IMR-90 (cell line): ENCODE measurements around the gene GPBAR1. TPM values are rescaled to one million over a fixed set of nuclear protein-coding genes. Genes with fewer than 3 reads are reported as not detected.

Experiments
- ATAC-seq: fragments of 200-7000 bp; cut with Tn5 transposase; 2 replicates; pipeline ENCODE4 v1.9.1; 2020; ENCODE audit warnings: low read depth, mild to moderate bottlenecking, moderate library complexity
- BruUV-seq: library from RNA; stranded (reverse); fragments of 400-500 nt; replicated peaks from 2 replicates; lab custom pipeline; 2021; lab: Mats Ljungman, UMichigan
- CTCF ChIA-PET: fragments of 300-600 bp; formaldehyde crosslinking; extraction: SDS; loops from one replicate; lab custom pipeline; 2021; ENCODE audit warnings: antibody characterized with exemption; lab: Yijun Ruan, JAX
- POLR2A ChIA-PET: fragments of 300-600 bp; sonication (Branson Sonifier 250); formaldehyde crosslinking; loops from one replicate; lab custom pipeline; 2022; ENCODE audit warnings: antibody characterized with exemption; ENCODE audit not compliant: unreplicated experiment; lab: Charles Lee
- DNase-seq: peaks from one replicate; pipeline ENCODE4 v3.0.0; 2013
- H2AFZ ChIP-seq: replicated peaks from 2 replicates; pipeline ENCODE3; 2013; ENCODE audit warnings: low read length, mild to moderate bottlenecking; ENCODE audit not compliant: poor library complexity
- H2AK5ac ChIP-seq: 2 replicates; pipeline ENCODE4 v1.6.1; 2013; ENCODE audit warnings: low read depth, low read length, inconsistent platforms
- H2AK9ac ChIP-seq: replicated peaks from 2 replicates; pipeline ENCODE3; 2013; ENCODE audit warnings: mild to moderate bottlenecking, low read depth, low read length, moderate library complexity; ENCODE audit not compliant: poor library complexity
- H2BK120ac ChIP-seq: 2 replicates; pipeline ENCODE4 v1.6.1; 2013; ENCODE audit warnings: low read depth, low read length, inconsistent platforms
- H2BK15ac ChIP-seq: 3 replicates; pipeline ENCODE4 v1.6.1; 2013; ENCODE audit warnings: low read depth, low read length, inconsistent platforms
- H2BK20ac ChIP-seq: 2 replicates; pipeline ENCODE4 v1.6.1; 2013; ENCODE audit warnings: low read depth, mild to moderate bottlenecking, inconsistent platforms, low read length, moderate library complexity
- H2BK5ac ChIP-seq: 2 replicates; pipeline ENCODE4 v1.6.1; 2013; ENCODE audit warnings: mild to moderate bottlenecking, low read depth, low read length, inconsistent platforms; ENCODE audit not compliant: poor library complexity, severe bottlenecking
- H3K14ac ChIP-seq: replicated peaks from 2 replicates; pipeline ENCODE4 v1.6.1; 2013; ENCODE audit warnings: low read depth, low read length, inconsistent platforms
- H3K18ac ChIP-seq: 2 replicates; pipeline ENCODE4 v1.6.1; 2013; ENCODE audit warnings: low read depth, low read length, control low read depth
- H3K23ac ChIP-seq: 2 replicates; pipeline ENCODE4 v1.6.1; 2013; ENCODE audit warnings: low read depth, low read length, inconsistent platforms
- H3K27ac ChIP-seq: 2 replicates; pipeline ENCODE4 v1.5.1; 2013; ENCODE audit warnings: mild to moderate bottlenecking, control low read depth, low read length; ENCODE audit not compliant: insufficient read depth
- H3K27me3 ChIP-seq: 2 replicates; pipeline ENCODE4 v1.6.1; 2013; ENCODE audit warnings: low read length; ENCODE audit not compliant: control insufficient read depth, insufficient read depth
- H3K36me3 ChIP-seq: 2 replicates; pipeline ENCODE4 v1.6.1; 2013; ENCODE audit warnings: low read length, mixed read lengths; ENCODE audit not compliant: control insufficient read depth, insufficient read depth
- H3K4ac ChIP-seq: 2 replicates; pipeline ENCODE4 v1.6.1; 2013; ENCODE audit warnings: low read depth, low read length, inconsistent platforms
- H3K4me1 ChIP-seq: 2 replicates; pipeline ENCODE4 v1.6.1; 2013; ENCODE audit warnings: low read length, mixed read lengths; ENCODE audit not compliant: control insufficient read depth, insufficient read depth
- H3K4me2 ChIP-seq: 2 replicates; pipeline ENCODE4 v1.6.1; 2013; ENCODE audit warnings: low read depth, mild to moderate bottlenecking, control low read depth, low read length, moderate library complexity
- H3K4me3 ChIP-seq: 2 replicates; pipeline ENCODE4 v1.5.1; 2013; ENCODE audit warnings: low read depth, mild to moderate bottlenecking, control low read depth, low read length, moderate library complexity; ENCODE audit not compliant: insufficient read depth
- H3K56ac ChIP-seq: 2 replicates; pipeline ENCODE4 v1.6.1; 2013; ENCODE audit warnings: low read length, inconsistent platforms; ENCODE audit not compliant: insufficient read depth; ENCODE audit errors: extremely low read depth
- H3K79me1 ChIP-seq, 2 experiments: 2 replicates each; pipeline ENCODE4 v1.6.1; 2013; ENCODE audit warnings: low read length in 2 of 2, inconsistent platforms in 1 of 2, low read depth in 1 of 2
- H3K9ac ChIP-seq: 2 replicates; pipeline ENCODE4 v1.6.1; 2013; ENCODE audit warnings: low read depth, low read length, control low read depth
- H3K9me1 ChIP-seq: 2 replicates; pipeline ENCODE4 v1.6.1; 2013; ENCODE audit warnings: low read length, inconsistent platforms; ENCODE audit not compliant: insufficient read depth
- H3K9me3 ChIP-seq: 2 replicates; pipeline ENCODE4 v1.6.1; 2013; ENCODE audit warnings: low read length; ENCODE audit not compliant: control insufficient read depth, insufficient read depth
- H4K20me1 ChIP-seq: 2 replicates; pipeline ENCODE4 v1.6.1; 2013; ENCODE audit warnings: low read length, inconsistent platforms; ENCODE audit not compliant: insufficient read depth
- H4K5ac ChIP-seq: 2 replicates; pipeline ENCODE4 v1.6.1; 2013; ENCODE audit warnings: mild to moderate bottlenecking, low read depth, low read length, control low read depth
- H4K8ac ChIP-seq, 2 experiments: 2 replicates each; pipeline ENCODE4 v1.6.1; 2013; ENCODE audit warnings: low read depth in 2 of 2, low read length in 2 of 2, control low read depth in 1 of 2, inconsistent platforms in 1 of 2
- H4K91ac ChIP-seq: 2 replicates; pipeline ENCODE4 v1.6.1; 2013; ENCODE audit warnings: low read depth, low read length, inconsistent platforms; ENCODE audit not compliant: insufficient read depth
- BHLHE40 ChIP-seq: fragments of 150-350 bp; IDR thresholded peaks from 2 replicates; pipeline ENCODE4 v1.6.1; 2016; ENCODE audit warnings: mild to moderate bottlenecking, low read depth, low read length
- CEBPB ChIP-seq: IDR thresholded peaks from 2 replicates; pipeline ENCODE4 v1.6.1; 2012; ENCODE audit warnings: low read depth, low read length, improper control_type of control experiment
- CHD1 ChIP-seq: IDR thresholded peaks from 2 replicates; pipeline ENCODE4 v1.6.1; 2012; ENCODE audit warnings: low read depth, low read length, improper control_type of control experiment
- ELK1 ChIP-seq: fragments of 150-350 bp; IDR thresholded peaks from 2 replicates; pipeline ENCODE4 v1.6.1; 2016; ENCODE audit warnings: low read depth, mild to moderate bottlenecking, low read length, moderate library complexity, borderline replicate concordance
- FOS ChIP-seq: fragments of 150-350 bp; IDR thresholded peaks from 2 replicates; pipeline ENCODE4 v1.6.1; 2016; ENCODE audit warnings: low read depth, low read length
- MAFK ChIP-seq: IDR thresholded peaks from 2 replicates; pipeline ENCODE4 v1.6.1; 2012; ENCODE audit warnings: low read depth, low read length, improper control_type of control experiment
- MXI1 ChIP-seq: IDR thresholded peaks from 2 replicates; pipeline ENCODE4 v1.6.1; 2012; ENCODE audit warnings: low read depth, mild to moderate bottlenecking, low read length, moderate library complexity, borderline replicate concordance
- NFE2L2 ChIP-seq: fragments of 150-350 bp; IDR thresholded peaks from 2 replicates; pipeline ENCODE4 v1.6.1; 2016; ENCODE audit warnings: low read depth, mild to moderate bottlenecking, low read length
- POLR2A ChIP-seq: IDR thresholded peaks from 2 replicates; pipeline ENCODE4 v1.6.1; 2012; ENCODE audit warnings: mild to moderate bottlenecking, low read depth, low read length
- RAD21 ChIP-seq: IDR thresholded peaks from 2 replicates; pipeline ENCODE4 v1.6.1; 2012; ENCODE audit warnings: low read length, improper control_type of control experiment
- RCOR1 ChIP-seq: IDR thresholded peaks from 2 replicates; pipeline ENCODE4 v1.6.1; 2012; ENCODE audit warnings: mild to moderate bottlenecking, low read length, improper control_type of control experiment; ENCODE audit not compliant: insufficient replicate concordance
- SMC3 ChIP-seq: fragments of 150-350 bp; IDR thresholded peaks from 2 replicates; pipeline ENCODE4 v1.6.1; 2016; ENCODE audit warnings: low read depth, mild to moderate bottlenecking, antibody characterized with exemption, low read length, moderate library complexity
- WGBS, 2 experiments: methylation state at CpG; one replicate each; pipeline versions ENCODE4 v1.1.5 to v1.1.7; 2013; ENCODE audit warnings: missing lambda C conversion rate in 2 of 2; ENCODE audit not compliant: insufficient read length in 1 of 2; ENCODE audit errors: extremely low coverage in 2 of 2; 5-methylcytosine and 5-hydroxymethylcytosine counted together
- dilution Hi-C: fragments of 300-500 bp; cut with HindIII; formaldehyde crosslinking; loops from one replicate; pipeline ENCODE4 v1.14.3; 2018; ENCODE audit warnings: low sequenced_read_pairs; ENCODE audit not compliant: unreplicated experiment
- in situ Hi-C: fragments of 300-500 bp; cut with MboI; formaldehyde crosslinking; loops from 3 replicates; pipeline ENCODE4 v1.14.3; 2019; ENCODE audit warnings: low sequenced_read_pairs, inconsistent platforms, mixed read lengths
- intact Hi-C: fragments of 100-400 bp; cut with micrococcal nuclease; formaldehyde crosslinking; loops from 2 replicates; pipeline ENCODE4 v1.10.0; 2022
- polyA plus RNA-seq, 3 experiments: library from polyadenylated mRNA; depleted of rRNA; stranded (reverse); fragments of >200 nt; gene quantifications; 2 replicates each; pipeline ENCODE4 v1.2.3, GENCODE V29; 2012; ENCODE audit warnings: low replicate concordance in 1 of 3
- total RNA-seq: library from RNA; depleted of rRNA; stranded (reverse); fragments of >200 nt; gene quantifications from 2 replicates; pipeline ENCODE4 v1.2.3, GENCODE V29; 2012
- TF ChIP-seq, protein P1 (sequence below): conservative IDR thresholded peaks from 2 replicates; pipeline ENCODE4 v1.5.1; 2012; ENCODE audit warnings: mild to moderate bottlenecking, low read depth, low read length, improper control_type of control experiment

The GPBAR1 gene
- total and polyA plus RNA-seq, 2 of the 4 experiments (the other 2 are of a cell fraction): under 0.01 to 0.21 TPM

GRCh38 chr2:218280260-218280870, 19.6 kb downstream of the GPBAR1 start:
- H4K20me1 ChIP-seq: peaks cover 14% of the 10 kb centered on the region
- H3K9me3 ChIP-seq: no peaks in the 10 kb centered on the region
- no peak overlapping the region for H2BK5ac ChIP-seq
- no peak overlapping the region for H3K56ac ChIP-seq
- ATAC-seq: no peak
- ChIA-PET CTCF (no interaction called here), POLR2A (no interaction called here)
- no TSS peak for BruUV-seq
- H3K4me1 ChIP-seq: peaks cover 23% of the 10 kb centered on the region
- no peak overlapping the region for H3K4ac ChIP-seq
- H3K27ac ChIP-seq: no peak overlapping the region
- H4K91ac ChIP-seq: no peak overlapping the region
- peaks cover 57% of the 10 kb centered on the region for H3K36me3 ChIP-seq
- H2AFZ ChIP-seq: no peak overlapping the region
- intact Hi-C loops: no loop called here
- H3K9ac ChIP-seq: no peak overlapping the region
- H2BK20ac ChIP-seq: no peak overlapping the region
- H3K23ac ChIP-seq: no peak overlapping the region
- no peak overlapping the region for H3K4me3 ChIP-seq
- H4K8ac ChIP-seq: no peak overlapping the region
- WGBS, 2 experiments: 96% methylated on average over 10 of the region's 14 CpGs; no CpG with 5 or more reads in 1 of the 2 experiments
- dilution Hi-C loops: no loop called here
- H3K27me3 ChIP-seq: no peaks in the 10 kb centered on the region
- H3K14ac ChIP-seq: no peak overlapping the region
- H2BK120ac ChIP-seq: no peak overlapping the region
- TF ChIP-seq RCOR1 (no peak), RAD21 (no peak), POLR2A (no peak), FOS (no peak), MAFK (no peak), CEBPB (no peak), CHD1 (no peak), ELK1 (no peak), MXI1 (no peak), NFE2L2 (no peak), SMC3 (no peak), BHLHE40 (no peak)
- TF ChIP-seq, protein P1, sequence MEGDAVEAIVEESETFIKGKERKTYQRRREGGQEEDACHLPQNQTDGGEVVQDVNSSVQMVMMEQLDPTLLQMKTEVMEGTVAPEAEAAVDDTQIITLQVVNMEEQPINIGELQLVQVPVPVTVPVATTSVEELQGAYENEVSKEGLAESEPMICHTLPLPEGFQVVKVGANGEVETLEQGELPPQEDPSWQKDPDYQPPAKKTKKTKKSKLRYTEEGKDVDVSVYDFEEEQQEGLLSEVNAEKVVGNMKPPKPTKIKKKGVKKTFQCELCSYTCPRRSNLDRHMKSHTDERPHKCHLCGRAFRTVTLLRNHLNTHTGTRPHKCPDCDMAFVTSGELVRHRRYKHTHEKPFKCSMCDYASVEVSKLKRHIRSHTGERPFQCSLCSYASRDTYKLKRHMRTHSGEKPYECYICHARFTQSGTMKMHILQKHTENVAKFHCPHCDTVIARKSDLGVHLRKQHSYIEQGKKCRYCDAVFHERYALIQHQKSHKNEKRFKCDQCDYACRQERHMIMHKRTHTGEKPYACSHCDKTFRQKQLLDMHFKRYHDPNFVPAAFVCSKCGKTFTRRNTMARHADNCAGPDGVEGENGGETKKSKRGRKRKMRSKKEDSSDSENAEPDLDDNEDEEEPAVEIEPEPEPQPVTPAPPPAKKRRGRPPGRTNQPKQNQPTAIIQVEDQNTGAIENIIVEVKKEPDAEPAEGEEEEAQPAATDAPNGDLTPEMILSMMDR: no peak
- peaks cover 12 to 90% of the 10 kb centered on the region in 2 experiments for H3K79me1 ChIP-seq
- no peak overlapping the region for H3K18ac ChIP-seq
- H2BK15ac ChIP-seq: no peak overlapping the region
- H4K5ac ChIP-seq: no peak overlapping the region
- H2AK5ac ChIP-seq: no peak overlapping the region
- DNase-seq: no peak
- H2AK9ac ChIP-seq: no peak overlapping the region
- no peak overlapping the region for H3K4me2 ChIP-seq
- no peaks in the 10 kb centered on the region for H3K9me1 ChIP-seq
- in situ Hi-C loops: no loop called here
